Mammary epithelial cell (primary cell): ENCODE measurements around the gene NTM.

Experiments used
- EZH2 ChIP-seq: IDR thresholded peaks from 2 replicates; pipeline ENCODE4 v1.6.1; 2012; ENCODE audit warnings: low read length, inconsistent platforms, borderline replicate concordance
- TF ChIP-seq, protein P1 (sequence below), 2 donors: IDR thresholded peaks in 1 of 2; conservative IDR thresholded peaks in 1 of 2; 2 replicates each; pipeline ENCODE4 v1.5.1; 2011 to 2012; ENCODE audit warnings: inconsistent platforms in 2 of 2, low read length in 2 of 2, mild to moderate bottlenecking in 2 of 2, control low read depth in 1 of 2, low read depth in 1 of 2; ENCODE audit not compliant: insufficient read depth in 1 of 2; ENCODE audit errors: extremely low read depth in 1 of 2

DNA sequence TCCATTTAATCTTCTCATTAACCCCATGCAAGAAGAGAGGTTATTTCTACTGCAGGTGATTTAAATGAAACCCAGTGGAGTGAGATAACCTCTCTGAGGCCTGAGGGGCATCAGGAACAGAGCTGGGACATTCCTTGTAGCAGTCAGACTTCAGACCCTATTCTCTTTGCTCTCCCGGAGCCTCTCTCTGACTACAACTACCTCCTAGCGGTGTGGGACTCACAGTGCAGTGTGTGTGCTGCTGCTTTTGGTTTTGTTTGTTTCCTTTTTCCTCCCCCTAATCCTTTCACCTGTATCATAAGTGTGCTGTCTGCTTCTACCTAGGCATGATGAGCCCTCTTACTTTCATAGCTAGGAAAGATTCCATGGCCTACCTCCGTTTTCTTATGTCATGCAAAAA is 769.6 kb downstream of the NTM start:
- TF ChIP-seq, protein P1, sequence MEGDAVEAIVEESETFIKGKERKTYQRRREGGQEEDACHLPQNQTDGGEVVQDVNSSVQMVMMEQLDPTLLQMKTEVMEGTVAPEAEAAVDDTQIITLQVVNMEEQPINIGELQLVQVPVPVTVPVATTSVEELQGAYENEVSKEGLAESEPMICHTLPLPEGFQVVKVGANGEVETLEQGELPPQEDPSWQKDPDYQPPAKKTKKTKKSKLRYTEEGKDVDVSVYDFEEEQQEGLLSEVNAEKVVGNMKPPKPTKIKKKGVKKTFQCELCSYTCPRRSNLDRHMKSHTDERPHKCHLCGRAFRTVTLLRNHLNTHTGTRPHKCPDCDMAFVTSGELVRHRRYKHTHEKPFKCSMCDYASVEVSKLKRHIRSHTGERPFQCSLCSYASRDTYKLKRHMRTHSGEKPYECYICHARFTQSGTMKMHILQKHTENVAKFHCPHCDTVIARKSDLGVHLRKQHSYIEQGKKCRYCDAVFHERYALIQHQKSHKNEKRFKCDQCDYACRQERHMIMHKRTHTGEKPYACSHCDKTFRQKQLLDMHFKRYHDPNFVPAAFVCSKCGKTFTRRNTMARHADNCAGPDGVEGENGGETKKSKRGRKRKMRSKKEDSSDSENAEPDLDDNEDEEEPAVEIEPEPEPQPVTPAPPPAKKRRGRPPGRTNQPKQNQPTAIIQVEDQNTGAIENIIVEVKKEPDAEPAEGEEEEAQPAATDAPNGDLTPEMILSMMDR (conservative IDR thresholded peaks at IDR 0.05 in 1 of 2, IDR thresholded peaks at IDR 0.05 in 1 of 2; ENCODE audit: extremely low read depth in 1 of 2, insufficient read depth in 1 of 2, low read depth in 1 of 2, low read length in 2 of 2), result no peak
- TF ChIP-seq EZH2, result no peak
